Caki2 (cell line): ENCODE data around the gene PERM1. TPM values are rescaled to one million over a fixed set of nuclear protein-coding genes. Genes with fewer than 3 reads are reported as not detected.
"Not testable (repeated sequence)": the region's sequence is repeated elsewhere in the genome, so short reads cannot be mapped to it uniquely, and the experiment has no call there.

ENCODE experiments used
- DNase-seq: peaks from one replicate; pipeline ENCODE4 v3.0.0-alpha.2; 2015; ENCODE audit warnings: low read depth
- in situ Hi-C: cut with HindIII; loops from 2 replicates; pipeline ENCODE4 v1.10.0; 2016; ENCODE audit warnings: low sequenced_read_pairs, low pct_unique_long_range_greater_than_20kb, mixed read lengths
- total RNA-seq: library from RNA; depleted of rRNA; stranded (reverse); fragments of >200 nt; shearing (Covaris generic); gene quantifications from 2 replicates; pipeline ENCODE4 v1.2.3, GENCODE V29; 2014; ENCODE audit warnings: low replicate concordance

Gene PERM1
- total RNA-seq, 1 experiment from 2014 or later: 0.20 TPM

- peak; percentile 53 for DNase-seq
- in situ Hi-C loops: not testable (repeated sequence)
Measured at GRCh38 chr1:1017397-1018320, 35.8 kb upstream of the PERM1 start.

DNA sequence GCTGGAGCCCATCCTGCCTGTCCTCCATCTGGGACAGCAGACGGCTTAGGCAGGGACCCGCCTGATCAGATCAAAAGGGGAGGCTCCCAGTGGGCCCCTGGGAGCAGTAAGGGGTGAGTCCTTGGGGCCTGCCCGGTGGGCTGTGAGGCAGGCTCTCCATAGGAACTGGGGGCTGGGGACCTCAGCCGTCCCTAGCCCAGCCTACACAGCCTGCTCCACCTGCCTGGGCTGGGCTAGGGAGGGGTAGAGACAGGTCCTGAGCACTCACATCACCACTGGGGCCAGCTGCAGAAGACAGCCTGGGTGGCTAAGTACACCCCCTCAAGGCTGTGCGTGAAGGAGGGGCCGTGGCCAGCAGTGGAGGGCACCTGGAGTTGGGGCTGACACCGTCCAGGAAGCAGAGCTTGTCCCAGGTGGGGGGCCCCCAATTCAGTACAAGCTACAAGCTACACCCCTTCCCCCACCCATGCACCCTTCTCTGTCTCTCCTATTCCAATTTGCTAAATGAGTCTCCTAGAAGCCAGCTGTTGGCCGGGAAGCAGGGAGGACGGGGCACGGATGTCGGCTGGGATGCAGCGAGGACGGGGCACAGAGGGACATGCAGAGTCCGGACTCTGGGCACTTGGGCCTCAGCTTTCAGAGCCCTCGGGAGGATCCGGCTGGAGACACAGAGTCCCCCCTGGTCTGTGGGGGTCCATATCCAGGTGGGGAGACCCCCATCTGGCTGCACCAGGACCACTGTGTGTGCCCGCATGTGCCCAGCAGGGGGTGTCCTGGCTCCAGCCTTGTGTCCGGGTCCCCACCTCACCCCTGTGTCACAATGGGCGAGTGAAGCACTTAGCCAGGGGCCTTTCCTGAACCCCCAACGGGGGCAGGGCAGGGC lies 33.1 kb upstream of the PERM1 start:
- peak; percentile 19 for DNase-seq
- in situ Hi-C loops: no loop called here

DNA sequence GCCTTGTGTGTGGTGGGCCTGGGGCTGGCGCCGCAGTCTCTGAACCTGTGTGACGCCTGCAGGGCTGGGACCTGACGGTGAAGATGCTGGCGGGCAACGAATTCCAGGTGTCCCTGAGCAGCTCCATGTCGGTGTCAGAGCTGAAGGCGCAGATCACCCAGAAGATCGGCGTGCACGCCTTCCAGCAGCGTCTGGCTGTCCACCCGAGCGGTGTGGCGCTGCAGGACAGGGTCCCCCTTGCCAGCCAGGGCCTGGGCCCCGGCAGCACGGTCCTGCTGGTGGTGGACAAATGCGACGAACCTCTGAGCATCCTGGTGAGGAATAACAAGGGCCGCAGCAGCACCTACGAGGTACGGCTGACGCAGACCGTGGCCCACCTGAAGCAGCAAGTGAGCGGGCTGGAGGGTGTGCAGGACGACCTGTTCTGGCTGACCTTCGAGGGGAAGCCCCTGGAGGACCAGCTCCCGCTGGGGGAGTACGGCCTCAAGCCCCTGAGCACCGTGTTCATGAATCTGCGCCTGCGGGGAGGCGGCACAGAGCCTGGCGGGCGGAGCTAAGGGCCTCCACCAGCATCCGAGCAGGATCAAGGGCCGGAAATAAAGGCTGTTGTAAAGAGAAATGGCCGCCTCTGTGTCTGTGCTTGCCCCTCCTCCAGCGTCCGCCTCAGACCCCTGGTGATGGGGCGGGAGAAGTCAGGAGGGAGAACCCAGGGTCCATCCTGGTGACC lies 32.2 kb upstream of the PERM1 start:
- DNase-seq: no peak
- in situ Hi-C loops: no loop called here

- DNase-seq: peak; percentile 76
- in situ Hi-C loops: no loop called here
Measured at GRCh38 chr1:1013105-1013921, 31.4 kb upstream of the PERM1 start, which contains the start of gene ISG15. TSS of gene ISG15 (plus strand) at chr1:1013497. CDS start at chr1:1013574, 77 bp downstream.

DNA sequence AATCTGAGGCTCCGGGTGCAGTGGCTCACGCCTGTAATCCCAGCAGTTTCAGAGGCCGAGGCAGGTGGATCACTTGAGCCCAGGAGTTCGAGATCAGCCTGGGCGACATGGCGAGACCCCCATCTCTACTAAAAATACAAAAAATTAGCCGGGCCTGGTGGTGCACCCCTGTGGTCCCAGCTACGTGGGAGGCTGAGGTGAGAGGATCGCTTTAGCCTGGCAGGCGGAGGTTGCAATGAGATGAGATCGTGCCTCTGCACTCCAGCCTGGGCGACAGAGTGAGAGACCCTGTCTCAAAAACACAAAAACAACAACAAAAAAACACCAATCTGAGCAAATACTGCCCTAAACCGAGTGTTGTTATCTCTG lies 30.8 kb upstream of the PERM1 start:
- DNase-seq, in situ Hi-C loops: not testable (repeated sequence)

GRCh38 chr1:1011396-1011949 lies 29.6 kb upstream of the PERM1 start:
- DNase-seq: no peak
- in situ Hi-C loops: no loop called here

DNA sequence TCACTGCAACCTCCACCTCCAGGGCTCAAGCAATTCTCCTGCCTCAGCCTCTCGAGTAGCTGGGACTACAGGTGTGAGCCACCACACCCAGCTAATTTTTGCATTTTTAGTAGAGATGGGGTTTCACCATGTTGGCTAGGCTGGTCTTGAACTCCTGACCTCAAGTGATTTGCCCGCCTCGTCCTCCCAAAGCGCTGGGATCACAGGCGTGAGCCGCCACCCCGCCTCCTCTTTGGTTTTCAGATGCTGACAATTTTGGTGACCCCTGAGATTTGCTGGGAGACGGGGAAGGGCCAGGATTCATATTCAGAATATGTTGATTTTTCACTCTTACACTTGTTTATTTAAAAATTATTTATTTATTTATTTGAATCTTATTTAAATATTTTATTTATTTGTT lies 28.2 kb upstream of the PERM1 start:
- DNase-seq, in situ Hi-C loops: not testable (repeated sequence)

DNA sequence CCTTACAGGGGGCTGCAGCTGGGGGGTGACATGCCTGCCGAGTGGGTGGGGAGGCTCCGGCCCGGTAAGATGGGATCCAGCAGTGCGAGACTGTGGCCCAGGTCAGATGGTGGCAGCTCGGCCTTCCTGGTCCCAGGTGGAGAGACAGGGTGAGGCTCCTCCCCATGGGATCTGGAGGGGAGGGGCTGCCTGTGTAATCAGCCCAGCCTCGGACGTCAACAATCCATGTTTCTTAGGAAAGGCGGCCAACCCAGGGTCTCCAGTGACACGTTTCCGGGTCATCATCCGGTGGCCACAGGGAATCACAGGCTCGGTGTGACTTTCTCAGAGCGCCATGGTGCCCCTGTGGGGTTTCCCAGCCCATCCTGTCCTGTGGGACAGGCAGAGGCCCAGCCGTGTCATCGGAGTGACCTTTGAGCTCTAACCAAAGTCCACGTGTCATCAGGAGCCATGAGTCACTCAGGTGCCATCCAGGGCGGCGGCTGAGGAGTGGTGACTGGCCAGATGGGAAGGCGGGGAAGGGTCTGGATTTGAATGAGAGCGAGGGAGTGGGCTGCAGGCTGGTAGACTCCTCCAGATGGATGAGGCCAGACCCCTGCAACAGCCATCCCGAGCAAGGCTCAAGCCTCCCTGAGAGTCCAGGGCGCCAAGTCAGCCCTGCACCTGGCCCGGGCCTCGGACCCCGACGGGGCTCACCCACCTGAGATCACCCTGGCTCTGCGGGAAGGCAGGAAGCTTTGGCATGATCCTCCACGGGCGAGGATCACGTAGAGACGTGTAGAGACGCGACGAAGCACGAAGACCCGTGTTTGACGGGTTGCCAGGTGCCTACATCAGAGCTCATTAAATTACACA lies 24.6 kb upstream of the PERM1 start:
- in situ Hi-C loops: no loop called here
- DNase-seq: peak; percentile 66

GRCh38 chr1:1005774-1006304 lies 23.9 kb upstream of the PERM1 start:
- in situ Hi-C loops: no loop called here
- no peak for DNase-seq

GRCh38 chr1:1004780-1005697 lies 23.1 kb upstream of the PERM1 start:
- in situ Hi-C loops: no loop called here

DNA sequence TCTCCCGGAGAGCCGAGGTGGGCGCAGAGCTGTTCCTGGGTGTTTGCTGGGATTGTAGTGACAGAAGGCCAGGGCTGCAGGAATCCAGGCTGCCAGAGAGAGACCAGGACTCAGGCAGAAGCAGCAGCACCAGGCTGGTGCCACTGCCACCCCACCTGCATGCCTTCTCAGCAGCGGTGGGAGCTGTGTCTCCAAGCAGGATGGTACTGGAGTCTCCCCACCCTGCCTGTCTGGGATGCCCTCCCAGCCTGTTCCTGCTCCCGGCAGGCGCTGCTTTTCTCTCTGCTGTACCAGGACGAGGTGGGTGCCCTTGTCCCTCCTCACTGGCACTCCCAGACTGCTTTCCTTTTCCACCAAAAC lies 22.5 kb upstream of the PERM1 start:
- DNase-seq: no peak
- in situ Hi-C loops: no loop called here

More at GRCh38 chr1:1004780-1005697, 23.1 kb upstream of the PERM1 start:
- DNase-seq: no peak

- no peak for DNase-seq
- in situ Hi-C loops: no loop called here
Measured at GRCh38 chr1:1003618-1004419, 21.9 kb upstream of the PERM1 start.

GRCh38 chr1:1001057-1001783 lies 19.3 kb upstream of the PERM1 start:
- no peak for DNase-seq
- in situ Hi-C loops: no loop called here
